ENCODE measurements around the gene C19orf85.

GRCh38 chr19:55443045-55443823 lies 21.3 kb downstream of the C19orf85 start, which contains the start of gene SHISA7:
- TF ChIP-seq POLR2AphosphoS5 (IDR thresholded peaks at IDR 0.05; ENCODE audit: low read depth, low read length) (no peak), PBX3 (IDR thresholded peaks at IDR 0.05) (no peak), RFX5 (IDR thresholded peaks at IDR 0.05; ENCODE audit: low read length) (no peak), TEAD4 (IDR thresholded peaks at IDR 0.05; ENCODE audit: borderline replicate concordance, insufficient read depth) (no peak), SIN3A (IDR thresholded peaks at IDR 0.05; ENCODE audit: borderline replicate concordance, low read depth, low read length) (no peak), NRF1 (IDR thresholded peaks at IDR 0.05; ENCODE audit: low read depth, low read length) (no peak), SMC3 (IDR thresholded peaks at IDR 0.05; ENCODE audit: low read depth, low read length) (no peak), CTCF (IDR thresholded peaks at IDR 0.05) (no peak), GATA2 (CRISPR knock-in tag; IDR thresholded peaks at IDR 0.05) (no peak), USF2 (IDR thresholded peaks at IDR 0.05; ENCODE audit: borderline replicate concordance, low read depth, low read length) (no peak), FOXJ3 (CRISPR knock-in tag; IDR thresholded peaks at IDR 0.05) (no peak), GABPA (IDR thresholded peaks at IDR 0.05; ENCODE audit: low read depth) (no peak), FOSL2 (IDR thresholded peaks at IDR 0.05; ENCODE audit: borderline replicate concordance, low read depth) (no peak), YY1 (IDR thresholded peaks at IDR 0.05; ENCODE audit: low read depth) (no peak)

Measured in SK-N-SH (cell line).